Uterus (tissue), 4 donors: ENCODE results near the gene DONSON. TPM values are rescaled to one million over a fixed set of nuclear protein-coding genes. Genes with fewer than 3 reads are reported as not detected.
A peak's percentile ranks its signal among the peaks of the same experiment; 100 is the strongest.

Source experiments
- DNase-seq, 2 donors: peaks; one replicate each; pipeline ENCODE4 v3.0.0-alpha.2; 2019 to 2020
- H3K27ac ChIP-seq, 2 donors: fragments of 200-600 bp; sonication (generic); 1 replicate in 1 of 2; 2 replicates in 1 of 2; pipeline ENCODE4 v1.5.1; 2016 to 2018
- H3K27me3 ChIP-seq, 2 donors: fragments of 200-600 bp; sonication (generic); one replicate each; pipeline ENCODE4 v1.5.1; 2018 to 2019; ENCODE audit warnings: control low read depth in 1 of 2
- H3K36me3 ChIP-seq, 2 donors: fragments of 200-600 bp; sonication (generic); one replicate each; pipeline ENCODE4 v1.5.1; 2019; ENCODE audit warnings: control low read depth in 1 of 2
- H3K4me1 ChIP-seq, 2 donors: fragments of 200-600 bp; sonication (generic); one replicate each; pipeline ENCODE4 v1.5.1; 2018 to 2019; ENCODE audit warnings: control low read depth in 1 of 2
- H3K4me3 ChIP-seq, 2 donors: fragments of 200-600 bp; sonication (generic); 1 replicate in 1 of 2; 2 replicates in 1 of 2; pipeline ENCODE4 v1.5.1; 2018 to 2019; ENCODE audit warnings: mild to moderate bottlenecking in 1 of 2
- H3K9me3 ChIP-seq, 2 donors: fragments of 200-600 bp; sonication (generic); one replicate each; pipeline ENCODE4 v1.5.1; 2019; ENCODE audit warnings: control low read depth in 1 of 2
- POLR2A ChIP-seq, 2 donors: fragments of 450-650 bp; IDR thresholded peaks; one replicate each; pipeline ENCODE4 v1.6.1; 2016; ENCODE audit warnings: antibody characterized with exemption in 2 of 2, mild to moderate bottlenecking in 1 of 2, moderate library complexity in 1 of 2
- intact Hi-C: fragments of 100-400 bp; cut with DNase I; formaldehyde crosslinking; loops from one replicate; pipeline ENCODE4 v1.15.1; 2023; ENCODE audit warnings: low total_unique reads
- total RNA-seq, 4 donors: library from RNA; depleted of rRNA in 3 of 4; stranded (reverse); fragments of >200 nt in 3 of 4; gene quantifications; one replicate each; pipeline versions ENCODE4 v1.1.0 to v1.2.4, GENCODE V29; 2014 to 2023
- TF ChIP-seq, protein P1 (sequence below), 4 experiments: fragments of 200-600 bp in 2 of 4; fragments of 450-650 bp in 2 of 4; sonication (generic) in 2 of 4; IDR thresholded peaks; one replicate each; pipeline ENCODE4 v1.5.1; 2016 to 2019; ENCODE audit warnings: antibody characterized with exemption in 4 of 4, mild to moderate bottlenecking in 2 of 4, moderate library complexity in 1 of 4
- donor health status: DM: yes; HTN: yes; CAD: no.

The DONSON gene
- total RNA-seq, 4 donors from 2014 or later = 7.2 to 19.8 (median 12.8) TPM

DNA sequence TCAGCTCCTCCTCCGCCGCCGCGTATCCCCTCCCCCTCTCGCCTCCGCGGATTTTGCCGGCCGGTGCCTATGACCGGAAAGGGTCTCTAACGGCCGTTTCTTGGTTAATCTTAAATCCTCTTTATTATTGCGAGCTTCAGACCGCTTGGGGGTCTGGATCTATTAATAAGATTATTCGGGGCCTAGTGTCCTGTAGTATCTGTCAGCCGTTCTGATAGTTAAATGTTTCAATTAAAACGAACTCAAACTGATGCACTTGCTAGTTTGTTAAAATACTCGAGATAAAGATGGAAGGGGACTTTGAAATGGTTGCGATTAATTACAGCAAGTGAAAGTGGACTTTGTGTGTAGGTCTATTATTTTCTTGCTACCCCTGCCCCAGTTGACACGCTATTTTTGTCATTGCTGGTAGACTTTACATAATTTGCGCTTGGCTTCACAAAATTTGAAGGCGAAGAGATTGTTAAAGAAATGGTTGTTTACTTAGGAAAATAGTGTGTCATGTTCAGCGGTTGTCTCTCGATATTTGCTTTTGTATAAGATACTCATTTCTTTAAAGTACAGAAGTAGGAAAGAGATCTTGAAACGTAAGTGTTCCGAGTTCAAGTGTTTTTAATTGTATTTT is 44.9 kb downstream of the DONSON start:
- intact Hi-C loops = no loop called here
- H3K27ac ChIP-seq = peak overlapping the region; percentile 99
- no peaks in the 10 kb centered on the region for H3K27me3 ChIP-seq
- TF ChIP-seq, protein P1, sequence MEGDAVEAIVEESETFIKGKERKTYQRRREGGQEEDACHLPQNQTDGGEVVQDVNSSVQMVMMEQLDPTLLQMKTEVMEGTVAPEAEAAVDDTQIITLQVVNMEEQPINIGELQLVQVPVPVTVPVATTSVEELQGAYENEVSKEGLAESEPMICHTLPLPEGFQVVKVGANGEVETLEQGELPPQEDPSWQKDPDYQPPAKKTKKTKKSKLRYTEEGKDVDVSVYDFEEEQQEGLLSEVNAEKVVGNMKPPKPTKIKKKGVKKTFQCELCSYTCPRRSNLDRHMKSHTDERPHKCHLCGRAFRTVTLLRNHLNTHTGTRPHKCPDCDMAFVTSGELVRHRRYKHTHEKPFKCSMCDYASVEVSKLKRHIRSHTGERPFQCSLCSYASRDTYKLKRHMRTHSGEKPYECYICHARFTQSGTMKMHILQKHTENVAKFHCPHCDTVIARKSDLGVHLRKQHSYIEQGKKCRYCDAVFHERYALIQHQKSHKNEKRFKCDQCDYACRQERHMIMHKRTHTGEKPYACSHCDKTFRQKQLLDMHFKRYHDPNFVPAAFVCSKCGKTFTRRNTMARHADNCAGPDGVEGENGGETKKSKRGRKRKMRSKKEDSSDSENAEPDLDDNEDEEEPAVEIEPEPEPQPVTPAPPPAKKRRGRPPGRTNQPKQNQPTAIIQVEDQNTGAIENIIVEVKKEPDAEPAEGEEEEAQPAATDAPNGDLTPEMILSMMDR (IDR thresholded peaks at IDR 0.05) = no peak
- no peak for TF ChIP-seq POLR2A (IDR thresholded peaks at IDR 0.05)
- H3K9me3 ChIP-seq = no peaks in the 10 kb centered on the region
- peak in 1 of 2 donors; percentile 71 for DNase-seq
- peak overlapping the region; percentile 82 to 95 for H3K4me3 ChIP-seq
- peaks cover 6 to 9% of the 10 kb centered on the region in 2 donors for H3K4me1 ChIP-seq
- H3K36me3 ChIP-seq = no peaks in the 10 kb centered on the region

DNA sequence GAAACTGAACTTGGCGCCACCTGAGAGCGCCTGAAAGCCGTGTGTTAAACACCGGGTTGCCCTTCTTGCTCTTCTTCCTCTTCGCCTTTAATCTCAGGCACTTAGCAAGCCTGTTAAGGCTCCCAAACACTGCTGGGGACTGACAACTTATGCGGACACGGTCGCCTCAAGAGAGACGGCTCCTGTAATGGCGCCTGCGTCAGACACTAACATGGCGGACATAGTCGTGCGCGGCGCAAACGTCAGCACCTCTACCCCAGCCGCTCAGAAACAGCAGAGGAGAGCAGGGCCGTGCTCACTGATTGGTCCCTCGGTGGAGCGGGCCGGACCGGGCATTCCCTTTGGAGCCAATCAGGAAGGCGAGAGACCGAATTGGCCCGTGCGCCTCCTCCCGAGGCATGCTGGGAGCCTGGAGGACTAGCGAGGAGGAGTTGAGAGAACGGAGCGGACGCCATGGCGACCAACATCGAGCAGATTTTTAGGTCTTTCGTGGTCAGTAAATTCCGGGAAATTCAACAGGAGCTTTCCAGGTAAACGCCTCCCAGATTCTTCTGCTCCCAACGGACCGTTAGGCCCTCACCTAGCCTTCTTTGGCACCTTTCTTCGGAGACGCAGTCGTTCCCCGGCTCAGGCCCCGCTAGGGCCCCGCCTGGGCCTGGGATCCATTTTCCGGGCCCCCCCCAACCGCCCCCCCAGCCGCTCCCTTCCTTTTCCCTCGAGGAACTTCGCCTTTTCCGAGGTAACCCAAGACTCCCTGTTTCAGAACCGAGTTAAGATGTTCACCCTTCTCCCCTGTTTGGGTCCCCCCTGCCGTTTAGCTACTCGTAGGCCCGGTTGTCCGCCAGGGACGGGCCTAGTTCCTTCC is 45.6 kb downstream of the DONSON start, which contains the start of gene SON:
Gene SON, plus strand, starts transcription at position 399 of the 865 bp plus-strand sequence. Its CDS starts 55 bp downstream, at position 454.
- Histone ChIP-seq H3K36me3 (no peaks in the 10 kb centered on the region), H3K27ac (peak within 1 kb of the TSS; percentile 99), H3K4me3 (peak within 1 kb of the TSS; percentile 82 to 95), H3K4me1 (peaks cover 6 to 9% of the 10 kb centered on the region in 2 donors), H3K27me3 (no peaks in the 10 kb centered on the region), H3K9me3 (no peaks in the 10 kb centered on the region)
- peak; percentile 91 to 95 for TF ChIP-seq POLR2A (IDR thresholded peaks at IDR 0.05)
- TF ChIP-seq, protein P1 (IDR thresholded peaks at IDR 0.05) = peak in 1 of 4 experiments; percentile 4
- DNase-seq = peak; percentile 97 to 99
- intact Hi-C loops = no loop called here

DNA sequence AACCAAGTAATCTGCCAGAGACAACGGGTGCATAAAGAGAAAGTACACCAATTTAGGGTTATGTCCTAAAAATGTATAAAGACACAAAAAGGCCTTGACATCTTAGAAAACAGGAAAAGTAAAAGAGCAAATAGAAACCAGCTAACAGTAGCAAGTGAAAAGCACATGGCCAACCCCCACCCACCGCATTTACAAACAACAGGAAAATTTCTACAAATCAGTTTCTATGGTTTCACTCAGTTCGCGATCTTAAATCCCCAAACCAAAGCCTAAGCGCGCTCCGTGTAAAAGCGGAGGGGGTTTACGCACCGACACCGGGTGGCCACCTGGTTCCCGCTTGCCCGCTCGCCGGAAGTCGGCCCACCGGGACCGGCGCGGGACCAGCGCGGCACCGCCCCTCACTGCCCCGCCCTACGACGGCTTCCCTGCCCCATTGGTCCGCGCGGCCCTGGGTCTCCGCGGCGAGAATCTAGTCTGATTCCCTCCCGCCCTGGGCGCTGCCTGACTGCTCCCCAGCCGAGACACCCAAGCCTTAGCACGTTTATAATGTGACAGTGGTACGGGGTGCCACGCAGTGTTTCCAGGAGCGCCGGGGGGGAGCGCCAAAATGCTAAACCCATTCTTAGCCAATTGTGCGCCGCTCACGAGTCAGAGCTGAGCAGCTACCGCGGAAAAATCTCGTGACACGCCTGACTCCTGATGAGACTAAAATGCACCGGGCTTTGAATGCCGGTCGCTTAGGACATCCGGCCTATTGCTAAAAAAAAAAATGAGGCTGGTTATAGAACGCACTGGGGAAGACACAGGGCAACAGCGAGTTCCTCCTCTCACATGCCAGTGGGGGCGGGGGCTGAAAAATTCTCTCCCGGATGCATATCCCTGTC is 46.5 kb downstream of the DONSON start, which contains the start of gene GART:
Gene GART, minus strand, starts transcription at position 362 of the 884 bp plus-strand sequence. CDS start 2,802 bp downstream, outside the sequence.
- Histone ChIP-seq H3K4me3 (peak within 1 kb of the TSS; percentile 82 to 95), H3K27me3 (no peaks in the 10 kb centered on the region), H3K27ac (peak within 1 kb of the TSS; percentile 99), H3K9me3 (no peaks in the 10 kb centered on the region), H3K36me3 (no peaks in the 10 kb centered on the region), H3K4me1 (peaks cover 6 to 9% of the 10 kb centered on the region in 2 donors)
- intact Hi-C loops = no loop called here
- DNase-seq = peak; percentile 74 to 83
- TF ChIP-seq, protein P1 (IDR thresholded peaks at IDR 0.05) = peak in 1 of 4 experiments; percentile 5
- TF ChIP-seq POLR2A (IDR thresholded peaks at IDR 0.05) = peak; percentile 31 to 78

DNA sequence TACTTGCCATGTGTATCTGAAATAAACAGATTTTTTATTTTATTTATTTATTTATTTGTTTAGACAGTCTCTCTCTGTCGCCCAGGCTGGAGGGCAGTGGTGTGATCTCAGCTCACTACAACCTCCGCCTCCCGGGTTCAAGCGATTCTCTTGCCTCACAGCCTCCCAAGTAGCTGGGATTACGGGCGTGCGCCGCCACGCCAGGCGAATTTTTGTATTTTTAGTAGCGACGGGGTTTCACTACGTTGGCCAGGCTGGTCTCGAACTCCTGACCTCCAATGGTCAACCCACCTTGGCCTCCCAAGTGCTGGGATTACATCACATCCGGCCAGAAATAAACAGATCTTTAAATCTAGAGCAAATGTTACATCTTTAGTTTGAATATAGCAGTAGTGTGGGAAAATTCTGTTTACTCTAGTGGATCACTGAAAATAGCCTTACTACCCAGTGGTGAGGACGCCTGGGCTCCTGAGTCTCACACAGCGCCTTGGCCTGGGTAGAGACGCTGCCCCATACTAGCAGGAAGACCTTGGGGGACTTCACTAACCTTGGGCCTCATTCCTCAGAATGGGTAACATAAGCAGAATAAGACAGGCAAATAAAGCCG is 47.3 kb downstream of the DONSON start:
- intact Hi-C loops = no loop called here
- Histone ChIP-seq H3K36me3 (no peaks in the 10 kb centered on the region), H3K9me3 (no peaks in the 10 kb centered on the region), H3K4me1 (peaks cover 6 to 9% of the 10 kb centered on the region in 2 donors), H3K27ac (peak overlapping the region; percentile 99), H3K4me3 (peak overlapping the region; percentile 82 to 95), H3K27me3 (no peaks in the 10 kb centered on the region)
- DNase-seq = no peak
- no peak for TF ChIP-seq POLR2A (IDR thresholded peaks at IDR 0.05)
- TF ChIP-seq, protein P1 (IDR thresholded peaks at IDR 0.05) = no peak
